GM21423 (cell line): ENCODE data around the gene INMT.
"Not testable (repeated sequence)": the region's sequence is repeated elsewhere in the genome, so short reads cannot be mapped to it uniquely, and the experiment has no call there.

Experiments used
- ATAC-seq: cut with Tn5 transposase; IDR thresholded peaks from one replicate; pipeline ENCODE4 v1.9.1; 2021; ENCODE audit warnings: mild to moderate bottlenecking, moderate library complexity; ENCODE audit not compliant: unreplicated experiment

INMT gene

DNA sequence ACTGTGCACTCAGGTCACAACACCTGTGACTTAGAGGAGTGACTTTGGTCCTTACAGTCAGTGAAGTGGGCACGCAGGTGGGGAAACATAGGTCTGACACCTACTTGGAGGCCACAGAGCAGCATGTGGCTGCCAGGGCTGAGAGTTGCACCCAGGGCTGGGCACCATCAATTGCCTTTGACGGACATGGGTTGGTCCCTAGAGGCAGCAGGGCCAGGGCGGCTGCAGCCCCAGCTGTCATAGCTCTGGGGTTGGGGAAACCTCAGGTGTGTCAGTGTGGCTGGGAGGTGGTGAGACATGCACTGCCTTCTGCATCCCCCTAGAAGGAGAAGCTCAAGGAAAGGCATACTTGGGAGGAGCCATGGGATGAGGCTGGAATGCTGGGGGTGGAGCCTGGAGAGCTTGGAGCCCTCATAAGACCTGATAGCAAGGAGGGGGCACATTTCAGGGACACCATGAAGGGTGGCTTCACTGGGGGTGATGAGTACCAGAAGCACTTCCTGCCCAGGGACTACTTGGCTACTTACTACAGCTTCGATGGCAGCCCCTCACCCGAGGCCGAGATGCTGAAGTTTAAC, at the start of gene INMT:
Gene INMT, plus strand, starts transcription at position 440 of the 578 bp plus-strand sequence. Its CDS starts 16 bp downstream, at position 456.
- ATAC-seq, result no peak

DNA sequence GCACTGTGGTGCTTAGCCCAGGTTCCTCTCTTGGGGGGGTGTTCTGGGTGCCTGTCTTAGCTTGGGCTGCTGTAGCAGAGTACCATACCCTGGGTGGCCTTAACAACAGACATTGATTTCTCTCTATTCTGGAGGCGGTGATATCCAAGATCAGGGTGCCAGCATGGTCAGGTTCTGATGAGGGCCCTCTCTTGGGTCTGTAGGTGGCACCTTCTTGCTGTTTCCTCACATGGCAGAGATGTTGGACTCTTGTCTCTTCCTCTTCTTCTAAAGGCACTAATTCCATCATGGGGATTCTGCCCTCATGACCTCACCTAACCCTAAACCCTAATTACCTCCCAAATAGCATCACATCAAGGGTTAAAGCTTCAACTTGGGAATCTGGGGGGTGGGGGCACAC, 49.7 kb upstream of the INMT start:
- ATAC-seq, result no peak

DNA sequence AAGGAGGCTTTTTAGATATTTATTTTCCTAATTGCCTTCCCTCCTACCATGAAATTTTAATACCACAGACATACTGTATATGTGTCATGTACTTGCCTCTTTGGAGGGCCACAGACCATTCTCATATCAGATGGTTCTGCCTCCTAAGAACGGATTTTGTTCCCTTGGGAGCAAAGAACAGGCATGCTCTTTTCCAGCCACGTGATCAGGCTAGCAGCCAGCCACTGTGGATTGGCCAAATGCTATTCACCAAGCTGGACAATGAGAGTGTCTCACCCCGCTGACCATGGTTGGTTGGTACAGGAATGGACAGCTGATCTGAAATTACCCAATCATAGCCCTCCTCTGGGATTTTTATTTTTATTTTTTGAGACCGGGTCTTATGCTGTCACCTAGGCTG, 48.2 kb upstream of the INMT start:
- no peak for ATAC-seq

DNA sequence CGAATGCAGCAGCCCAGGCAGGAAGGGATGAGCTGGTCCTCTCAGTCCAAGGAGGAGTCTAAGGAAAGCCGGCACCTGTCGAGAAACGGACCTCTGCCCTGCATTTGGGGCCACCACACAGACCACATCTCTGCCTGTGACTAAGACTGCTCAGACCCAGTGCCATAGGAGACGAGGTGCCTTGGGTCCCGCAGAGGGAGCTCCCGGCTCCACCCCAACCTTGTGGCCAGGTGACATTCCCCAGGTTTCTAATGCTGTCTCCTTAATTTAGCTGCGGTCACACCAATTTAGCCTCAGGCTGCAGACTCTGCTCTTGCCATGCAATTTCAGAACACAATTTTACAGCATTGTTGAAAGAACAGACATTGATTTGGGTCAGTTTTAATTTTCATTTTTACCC, 46.9 kb upstream of the INMT start:
- ATAC-seq, result no peak

DNA sequence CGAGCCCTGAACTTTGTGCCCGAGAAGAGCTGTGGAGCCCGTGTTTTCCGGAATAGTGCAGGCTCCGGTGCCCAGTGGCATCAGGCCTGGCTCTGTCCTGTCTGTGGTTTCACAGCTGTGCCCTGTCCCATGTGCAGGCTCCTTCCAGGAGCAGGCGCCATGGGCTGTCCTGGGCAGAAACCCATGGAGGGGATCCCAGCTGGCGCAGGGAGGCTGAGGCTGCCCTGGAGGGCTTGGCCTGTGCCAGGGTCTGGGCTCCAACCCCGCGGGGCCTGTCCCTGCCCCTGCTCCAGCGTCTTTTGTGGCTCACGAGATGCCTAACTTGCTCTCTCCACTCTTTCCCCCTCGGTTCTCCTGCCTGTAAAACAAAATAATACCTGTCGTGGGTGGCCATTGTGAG, 46.3 kb upstream of the INMT start:
- no peak for ATAC-seq

DNA sequence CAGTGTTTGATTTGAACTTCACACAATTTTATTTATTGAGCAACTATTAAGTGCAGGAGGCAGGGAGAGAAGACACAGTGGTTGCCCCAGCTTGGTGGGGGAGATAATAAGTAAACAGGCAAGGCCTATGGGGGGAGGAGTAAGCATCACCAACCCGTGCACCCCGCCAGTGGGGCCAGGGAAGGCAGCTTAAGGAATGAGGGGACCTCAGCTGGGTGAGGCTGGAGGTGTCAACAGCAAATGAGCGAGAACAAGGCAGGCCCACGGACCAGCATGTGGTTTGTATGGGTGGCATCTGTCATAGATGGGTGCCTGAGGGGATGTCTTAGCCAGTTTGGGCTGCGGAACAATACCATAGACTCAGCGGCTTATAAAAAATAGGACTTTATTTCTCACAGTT, 45.6 kb upstream of the INMT start:
- ATAC-seq, result no peak

DNA sequence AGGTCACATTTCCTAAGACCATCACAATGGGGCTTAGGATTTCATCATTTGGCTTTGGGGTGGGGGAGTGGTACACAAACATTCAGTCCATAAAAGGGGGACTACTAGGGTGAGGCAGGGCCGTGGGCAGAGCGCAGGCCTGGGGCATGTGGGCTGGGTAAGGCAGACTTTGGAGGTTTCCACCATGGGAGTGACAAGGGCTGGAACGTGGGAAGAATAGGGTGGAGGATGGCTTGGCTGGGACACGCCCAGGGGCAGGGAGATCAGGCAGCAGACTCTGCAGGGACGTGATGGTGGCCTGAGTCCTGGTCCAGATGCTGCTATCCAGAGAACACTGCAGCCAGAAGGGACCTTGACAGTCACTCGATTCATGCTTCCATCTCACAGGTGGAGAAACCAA, 45.0 kb upstream of the INMT start:
- ATAC-seq, result no peak

DNA sequence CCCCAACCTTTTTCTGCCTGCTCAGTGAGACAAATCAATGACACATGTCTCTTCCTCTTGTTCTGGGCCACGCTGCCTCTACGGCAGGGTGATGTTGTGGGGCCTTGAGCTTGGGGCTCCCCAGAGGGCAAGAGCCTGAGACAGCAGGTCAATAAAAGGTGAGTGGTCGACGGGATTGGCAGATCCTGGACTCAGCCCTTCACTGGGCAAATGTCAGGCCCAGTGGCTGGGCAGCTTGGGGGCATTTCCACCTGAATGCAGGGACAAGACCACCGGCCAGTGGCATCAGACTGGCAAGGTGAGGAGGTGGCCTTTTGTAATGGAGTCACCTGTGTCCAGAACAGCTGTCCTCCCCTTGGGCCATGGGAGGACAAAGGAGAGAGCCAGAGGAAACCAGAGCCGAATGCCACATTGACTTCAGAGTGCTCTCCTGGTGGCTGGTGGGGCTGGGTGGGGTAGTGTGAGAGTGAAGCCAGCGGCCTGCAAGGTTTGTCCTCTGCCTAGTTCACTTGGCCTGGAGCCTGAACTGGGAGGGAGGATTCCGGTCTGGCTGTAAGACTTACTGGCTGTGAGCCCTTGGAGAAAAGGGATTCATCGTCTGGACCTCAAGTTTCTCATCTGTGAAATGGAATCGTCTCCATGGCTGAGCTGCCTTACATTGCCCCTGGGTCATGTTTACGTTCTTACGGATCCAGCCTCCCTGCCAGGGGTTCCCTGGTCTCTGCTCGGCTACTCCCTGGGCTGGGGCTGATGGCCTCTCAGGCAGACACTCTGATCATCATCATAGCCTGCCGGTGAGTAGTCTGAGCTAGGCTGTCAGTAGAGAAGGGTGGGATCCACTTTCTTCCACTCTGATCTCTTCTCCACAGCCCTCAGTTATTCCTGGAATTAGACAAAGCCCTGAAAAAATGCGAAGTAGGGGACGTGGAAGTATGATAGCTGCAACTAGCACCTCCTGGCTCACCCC, 44.3 kb upstream of the INMT start:
- ATAC-seq, result no peak

DNA sequence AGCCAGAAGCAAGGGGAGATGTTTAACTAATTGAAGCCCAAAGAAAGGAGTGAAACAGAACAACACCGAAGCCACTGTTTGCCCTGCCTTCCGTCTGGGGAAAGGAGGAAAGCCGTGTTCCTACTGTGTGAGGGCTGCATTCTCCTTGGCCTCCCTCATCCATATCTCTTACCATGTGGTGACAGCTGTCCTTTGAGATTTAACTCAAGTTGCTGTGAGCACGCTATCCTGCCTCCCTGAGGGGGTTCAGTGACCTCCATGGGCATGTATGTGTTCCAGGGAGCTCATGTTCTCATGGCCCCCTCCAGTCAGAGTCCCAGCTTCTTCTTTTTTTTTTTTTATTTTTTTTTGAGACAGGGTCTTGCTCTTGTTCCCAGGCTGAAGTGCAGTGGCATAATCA, 43.5 kb upstream of the INMT start:
- ATAC-seq, result no peak

DNA sequence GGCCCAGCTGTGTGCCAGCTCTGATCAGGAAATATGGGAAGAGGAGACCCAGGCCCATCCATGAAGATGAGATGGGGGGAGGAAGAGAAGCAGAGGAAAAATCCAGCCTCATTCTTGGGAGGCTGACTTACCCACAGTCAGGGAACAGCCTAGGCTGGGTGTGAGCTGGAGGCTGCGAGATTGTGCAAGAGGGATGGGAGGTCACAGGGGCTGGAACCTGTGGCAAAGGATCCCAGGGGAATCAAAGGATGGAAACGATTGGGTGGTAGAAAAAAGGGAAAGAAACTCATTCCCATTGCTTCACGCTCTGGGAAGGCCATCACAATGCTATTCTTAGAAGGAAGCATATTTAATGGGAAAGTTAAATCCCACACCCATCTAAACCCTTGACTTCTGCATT, 43.0 kb upstream of the INMT start:
- ATAC-seq, result no peak

DNA sequence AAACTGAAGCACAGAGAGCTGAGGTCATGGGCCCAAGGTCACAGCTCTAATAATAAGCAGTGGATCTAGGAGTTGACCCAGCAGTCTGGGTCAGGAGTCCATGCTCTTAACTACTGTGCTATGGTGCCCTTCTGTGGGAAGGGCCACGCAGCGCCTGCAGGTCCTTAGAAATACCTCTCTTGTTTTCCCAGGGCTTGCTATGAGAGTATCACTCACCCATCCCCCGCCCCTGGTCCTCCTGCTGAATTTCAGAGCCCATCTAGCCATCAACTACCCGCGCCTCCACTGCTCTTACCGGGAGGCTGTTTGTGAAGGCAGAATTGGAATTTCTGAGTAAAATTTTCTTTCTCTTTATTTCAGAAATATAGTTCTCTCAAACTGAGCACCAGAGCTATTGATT, 42.4 kb upstream of the INMT start:
- no peak for ATAC-seq

DNA sequence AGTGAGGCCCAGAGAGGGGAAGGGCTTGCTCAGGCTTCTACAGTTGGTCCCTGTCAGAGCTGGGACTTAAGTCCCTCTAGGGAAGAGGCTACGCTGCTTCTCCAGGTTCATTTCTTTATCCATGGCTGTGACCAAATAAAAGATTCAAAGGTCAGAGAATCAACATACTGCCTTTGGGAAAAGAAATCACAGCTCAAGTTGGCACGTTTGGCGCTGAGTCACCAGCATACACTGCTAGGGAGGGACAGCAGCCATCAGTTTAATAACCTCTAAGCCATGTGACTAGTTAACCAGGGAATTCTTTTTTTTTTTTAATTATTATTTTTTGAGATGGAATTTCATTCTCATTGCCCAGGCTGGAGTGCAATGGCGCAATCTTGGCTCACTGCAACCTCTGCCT, 41.3 kb upstream of the INMT start:
- ATAC-seq, result no peak

DNA sequence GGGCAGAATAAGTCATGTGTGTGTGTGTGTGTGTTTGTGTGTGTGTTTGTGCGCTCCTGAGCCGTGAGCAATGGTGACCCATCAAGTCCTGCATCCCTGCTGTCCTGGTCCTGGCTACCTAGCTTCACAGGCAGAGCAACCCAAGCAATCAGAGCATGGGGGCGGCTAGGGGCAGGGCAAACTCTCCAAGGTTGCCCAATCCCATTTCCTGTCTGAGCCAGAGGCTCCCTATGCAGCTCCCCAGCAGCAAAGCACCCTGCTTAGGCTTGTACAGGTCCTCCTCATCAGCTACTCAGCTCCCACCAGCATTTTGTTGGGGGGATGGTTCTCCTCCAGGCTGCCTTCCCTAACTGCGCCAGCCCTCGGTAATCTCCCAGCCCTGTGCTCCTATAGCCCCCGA, 38.5 kb upstream of the INMT start:
- ATAC-seq, result no peak

DNA sequence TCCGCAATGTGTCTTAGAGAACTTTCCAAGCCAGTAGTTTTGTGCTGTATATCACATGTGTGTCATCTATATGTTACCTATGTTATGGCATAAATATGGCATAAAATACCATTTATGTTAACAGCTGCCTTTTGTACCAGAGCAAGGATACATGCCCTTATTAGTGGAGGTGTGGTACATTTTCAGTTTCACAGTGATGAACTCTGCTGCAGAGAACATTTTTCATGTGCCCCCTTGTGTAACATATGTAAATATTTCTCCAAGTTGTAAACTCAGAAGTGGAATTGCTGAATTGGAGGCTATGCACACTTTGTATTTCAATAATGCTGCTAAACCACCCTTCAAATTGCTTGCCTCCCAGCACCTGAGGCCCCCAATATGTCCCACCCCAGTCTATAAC, 37.8 kb upstream of the INMT start:
- no peak for ATAC-seq

DNA sequence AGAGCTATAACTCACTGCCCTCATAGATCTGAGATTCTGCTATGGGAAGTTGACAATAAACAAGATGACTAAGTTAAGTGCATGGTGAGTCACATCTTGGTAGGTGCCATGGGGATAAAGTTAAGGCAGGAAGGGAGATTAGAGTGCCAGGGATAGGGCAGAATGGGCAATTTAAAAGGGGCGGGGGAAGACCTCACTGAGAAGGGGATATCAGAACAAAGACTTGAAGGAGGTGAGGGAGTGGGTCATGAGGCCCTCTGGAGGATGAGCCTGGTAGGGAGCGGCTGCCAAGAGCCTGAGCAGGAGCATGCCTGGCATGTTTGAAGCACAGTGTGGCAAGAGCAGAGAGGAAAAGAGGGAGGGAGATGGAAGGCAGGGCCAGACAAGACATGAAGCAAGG, 34.8 kb upstream of the INMT start:
- ATAC-seq, result no peak

DNA sequence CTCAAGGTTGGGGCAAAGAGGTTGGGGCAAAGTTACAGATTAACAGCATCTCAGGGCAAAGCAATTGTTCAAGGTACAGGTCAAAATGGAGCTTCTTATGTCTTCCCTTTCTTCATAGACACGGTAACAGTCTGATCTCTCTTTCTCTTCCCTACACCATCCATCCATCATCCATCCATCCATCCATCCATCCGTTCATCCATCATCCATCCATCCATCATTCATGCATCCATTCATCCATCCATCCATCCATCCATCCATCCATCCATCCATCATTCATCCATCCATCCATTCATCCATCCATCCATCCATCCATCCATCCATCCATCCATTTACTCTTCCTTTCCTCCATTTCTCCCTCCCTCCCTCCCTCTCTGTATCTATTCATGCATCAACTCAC, 32.5 kb upstream of the INMT start:
- not testable (repeated sequence) for ATAC-seq

DNA sequence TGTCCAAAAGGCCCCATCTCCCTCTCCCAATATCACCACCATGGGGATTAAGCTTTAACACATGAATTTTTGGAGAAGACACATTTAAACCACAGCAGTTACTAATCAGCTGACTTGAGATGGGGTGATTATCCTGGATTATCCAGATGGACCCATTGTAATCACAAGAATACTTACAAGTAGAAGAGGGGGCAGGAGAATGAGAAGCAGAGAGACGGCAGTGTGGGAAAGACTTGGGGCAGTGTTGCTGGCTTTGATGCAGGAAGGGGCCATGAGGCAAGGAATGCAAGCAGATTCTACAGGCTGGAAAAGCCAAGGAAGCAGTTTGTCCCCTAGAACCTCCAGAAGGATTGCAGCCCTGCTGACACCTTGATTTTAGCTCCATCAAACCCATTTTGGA, 30.7 kb upstream of the INMT start:
- no peak for ATAC-seq

DNA sequence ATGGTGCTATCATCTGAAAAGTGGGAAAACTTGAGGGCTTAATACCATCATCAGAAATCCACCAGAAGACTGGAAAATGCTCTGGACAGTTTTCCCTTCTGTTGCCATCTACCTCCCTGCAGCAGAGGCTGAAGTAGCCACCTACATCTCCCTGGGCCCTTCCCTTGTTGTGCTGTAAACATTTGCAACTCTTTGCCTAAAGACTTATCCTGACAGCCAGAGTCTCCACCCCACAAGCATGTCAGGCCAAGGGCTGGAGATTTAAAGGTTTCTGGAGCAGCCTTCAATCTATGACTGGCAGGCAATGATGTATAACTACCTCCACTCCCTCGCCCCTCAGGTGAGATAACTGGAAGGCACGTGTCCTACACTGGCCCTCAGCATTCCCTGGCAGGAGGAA, 29.7 kb upstream of the INMT start:
- no peak for ATAC-seq

DNA sequence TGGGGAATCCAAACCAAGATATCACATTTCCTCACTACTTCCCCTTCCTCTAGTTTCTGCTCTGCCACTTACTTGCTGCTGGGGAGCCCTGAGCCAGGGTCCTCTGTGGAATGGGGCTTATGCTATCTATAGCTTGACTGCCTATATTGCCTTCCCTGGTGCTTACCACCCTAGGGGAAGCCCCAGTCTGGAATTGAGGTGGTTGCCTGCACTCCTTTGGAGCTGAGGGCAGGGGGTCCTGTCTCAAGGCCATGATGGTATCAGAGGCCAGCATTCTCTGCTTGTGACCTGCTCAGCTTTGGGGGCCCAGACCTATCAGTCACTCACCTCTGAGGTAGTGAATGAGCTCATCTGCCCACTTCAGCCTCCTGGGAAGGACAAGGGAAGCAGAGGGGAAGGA, 29.3 kb upstream of the INMT start:
- no peak for ATAC-seq

DNA sequence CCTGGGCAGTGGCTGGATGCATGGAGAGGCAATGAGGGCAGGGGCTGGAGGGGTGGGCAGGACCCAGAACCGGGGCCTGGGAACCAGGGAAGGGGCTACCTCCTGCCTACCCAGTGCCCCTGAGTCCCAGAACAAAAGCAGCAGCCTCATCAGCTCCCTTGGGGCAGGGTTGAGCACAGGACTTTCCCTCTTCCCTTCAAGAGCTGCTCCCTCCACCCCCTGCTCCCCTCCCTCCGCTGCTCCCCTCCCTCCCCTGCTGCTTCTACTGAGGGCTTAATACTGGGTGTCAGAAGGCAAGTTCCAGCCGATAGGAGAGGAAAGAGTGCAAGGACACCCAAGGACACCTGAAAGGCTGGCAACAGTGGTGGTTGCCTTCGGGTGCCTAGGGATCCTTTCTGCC, 28.2 kb upstream of the INMT start:
- no peak for ATAC-seq

DNA sequence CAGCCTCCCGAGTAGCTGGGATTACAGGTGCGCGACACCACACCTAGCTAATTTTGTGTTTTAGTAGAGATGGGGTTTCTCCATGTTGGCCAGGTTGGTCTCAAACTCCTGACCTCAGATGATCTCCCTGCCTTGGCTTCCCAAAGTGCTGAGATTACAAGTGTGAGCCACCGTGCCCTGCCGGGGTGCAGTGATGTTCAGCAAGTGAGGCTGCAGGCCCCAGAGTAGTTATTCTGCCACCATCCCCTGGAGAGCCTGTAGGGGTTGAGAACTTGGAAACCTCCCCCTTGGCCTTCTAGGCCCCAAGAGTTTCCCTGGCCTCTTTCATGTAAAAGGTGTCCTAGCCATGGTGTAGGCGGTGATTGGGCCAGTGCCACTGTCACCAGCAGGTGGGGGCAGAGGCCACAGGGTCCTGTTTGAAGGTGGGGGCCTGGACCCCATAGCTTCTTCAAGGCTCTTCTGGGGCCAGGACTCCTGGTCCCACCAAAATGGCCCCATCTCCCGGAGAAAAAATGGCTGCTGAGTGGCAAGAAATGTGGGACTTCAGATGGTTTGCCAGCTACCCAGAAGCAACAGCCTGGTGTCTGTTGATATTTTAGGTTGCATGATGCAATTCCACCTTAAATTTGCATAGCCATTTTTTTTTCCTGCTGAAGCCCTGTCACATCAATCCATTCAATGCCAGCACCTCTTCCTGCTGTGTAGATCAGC, 25.5 kb upstream of the INMT start:
- no peak for ATAC-seq
